ENCODE measurements around the gene PYGB. TPM values are rescaled to one million over a fixed set of nuclear protein-coding genes. Genes with fewer than 3 reads are reported as not detected.

Gene PYGB
- total and polyA plus RNA-seq, 8 donors: 17.4 to 37.2 (median 24.2) TPM

DNA sequence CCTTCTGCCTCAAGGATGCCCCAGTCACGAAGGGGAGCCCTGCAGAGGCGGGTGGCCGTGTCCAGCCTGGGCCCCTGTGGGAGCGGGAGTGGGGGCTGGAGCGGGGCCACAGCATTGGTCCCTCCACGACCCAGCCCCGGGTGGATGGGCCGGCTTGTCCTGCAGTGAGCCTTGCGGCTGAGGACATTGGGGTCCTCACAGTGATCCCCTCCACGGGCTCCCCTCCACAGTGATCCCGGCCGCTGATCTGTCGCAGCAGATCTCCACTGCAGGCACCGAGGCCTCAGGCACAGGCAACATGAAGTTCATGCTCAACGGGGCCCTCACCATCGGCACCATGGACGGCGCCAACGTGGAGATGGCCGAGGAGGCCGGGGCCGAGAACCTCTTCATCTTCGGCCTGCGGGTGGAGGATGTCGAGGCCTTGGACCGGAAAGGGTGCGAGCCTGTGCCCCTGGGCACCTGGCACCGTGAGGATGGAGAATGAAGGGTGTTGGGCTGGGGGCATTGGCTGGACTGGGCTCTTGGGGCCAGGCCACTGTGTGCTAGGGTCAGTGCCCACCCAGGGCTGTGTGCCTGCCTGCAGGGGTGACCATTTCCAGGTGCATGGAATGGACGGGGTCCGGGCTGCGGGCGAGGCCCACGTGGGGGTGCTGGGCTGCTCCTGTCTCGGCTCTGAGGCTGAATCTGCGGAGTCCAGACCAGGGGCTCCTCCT, 44.4 kb downstream of the PYGB start:
- peak in 2 of 6 donors; percentile 39 to 80 for DNase-seq
- H3K36me3 ChIP-seq: peaks cover 0 to 24% (median 0%) of the 10 kb centered on the region in 3 donors
- no peaks in the 10 kb centered on the region for H3K27me3 ChIP-seq
- H3K27ac ChIP-seq: no peak overlapping the region
- H3K4me3 ChIP-seq: no peak overlapping the region
- no peak for FAIRE-seq
- TF ChIP-seq, protein P1, sequence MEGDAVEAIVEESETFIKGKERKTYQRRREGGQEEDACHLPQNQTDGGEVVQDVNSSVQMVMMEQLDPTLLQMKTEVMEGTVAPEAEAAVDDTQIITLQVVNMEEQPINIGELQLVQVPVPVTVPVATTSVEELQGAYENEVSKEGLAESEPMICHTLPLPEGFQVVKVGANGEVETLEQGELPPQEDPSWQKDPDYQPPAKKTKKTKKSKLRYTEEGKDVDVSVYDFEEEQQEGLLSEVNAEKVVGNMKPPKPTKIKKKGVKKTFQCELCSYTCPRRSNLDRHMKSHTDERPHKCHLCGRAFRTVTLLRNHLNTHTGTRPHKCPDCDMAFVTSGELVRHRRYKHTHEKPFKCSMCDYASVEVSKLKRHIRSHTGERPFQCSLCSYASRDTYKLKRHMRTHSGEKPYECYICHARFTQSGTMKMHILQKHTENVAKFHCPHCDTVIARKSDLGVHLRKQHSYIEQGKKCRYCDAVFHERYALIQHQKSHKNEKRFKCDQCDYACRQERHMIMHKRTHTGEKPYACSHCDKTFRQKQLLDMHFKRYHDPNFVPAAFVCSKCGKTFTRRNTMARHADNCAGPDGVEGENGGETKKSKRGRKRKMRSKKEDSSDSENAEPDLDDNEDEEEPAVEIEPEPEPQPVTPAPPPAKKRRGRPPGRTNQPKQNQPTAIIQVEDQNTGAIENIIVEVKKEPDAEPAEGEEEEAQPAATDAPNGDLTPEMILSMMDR (IDR thresholded peaks at IDR 0.05): no peak
- WGBS, 2 donors: 91 to 93% methylated on average over 31 to 35 of the region's 35 CpGs
- no peak for ATAC-seq
- peaks cover 0 to 24% (median 8%) of the 10 kb centered on the region in 3 donors for H3K4me1 ChIP-seq
- intact Hi-C loops (cut with DNase I): loop anchor here in 1 of 3 donors (10.0 kb wide), 1 partner anchor 112 kb away; the partner anchor contains the start of gene GINS1
- H3K9me3 ChIP-seq: no peaks in the 10 kb centered on the region

DNA sequence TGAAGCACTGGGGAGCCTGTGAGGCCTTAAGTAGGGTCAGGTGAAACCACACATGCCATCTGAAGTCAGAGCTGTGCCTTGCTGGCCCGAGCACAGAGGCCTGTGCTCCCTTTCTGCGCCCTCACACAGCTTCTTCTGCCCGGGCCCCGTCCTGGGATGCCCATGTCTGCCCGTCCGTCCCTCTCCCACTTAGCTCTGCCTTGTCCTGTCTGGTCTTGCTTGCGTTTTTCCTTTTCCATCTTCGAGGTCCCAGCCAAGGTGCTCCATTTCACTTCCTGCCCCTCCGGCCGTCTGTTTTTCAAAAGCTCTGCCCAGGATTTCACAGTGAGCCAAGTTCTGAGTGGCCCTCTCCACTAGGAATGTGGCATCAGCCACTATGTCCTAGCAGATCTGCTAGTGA, 45.6 kb downstream of the PYGB start:
- Histone ChIP-seq H3K4me1 (peaks cover 0 to 24% (median 8%) of the 10 kb centered on the region in 3 donors), H3K27me3 (no peaks in the 10 kb centered on the region), H3K27ac (no peak overlapping the region), H3K36me3 (peaks cover 0 to 15% (median 0%) of the 10 kb centered on the region in 3 donors), H3K4me3 (no peak overlapping the region), H3K9me3 (no peaks in the 10 kb centered on the region)
- TF ChIP-seq, protein P1 (IDR thresholded peaks at IDR 0.05): no peak
- DNase-seq (no peak), FAIRE-seq (no peak), ATAC-seq (no peak)
- 78 to 84% methylated on average over 10 of the region's 10 CpGs for WGBS, 2 donors
- intact Hi-C loops (cut with DNase I): loop anchor here in 1 of 3 donors (10.0 kb wide), 1 partner anchor 111 kb away; the partner anchor contains the start of gene GINS1

DNA sequence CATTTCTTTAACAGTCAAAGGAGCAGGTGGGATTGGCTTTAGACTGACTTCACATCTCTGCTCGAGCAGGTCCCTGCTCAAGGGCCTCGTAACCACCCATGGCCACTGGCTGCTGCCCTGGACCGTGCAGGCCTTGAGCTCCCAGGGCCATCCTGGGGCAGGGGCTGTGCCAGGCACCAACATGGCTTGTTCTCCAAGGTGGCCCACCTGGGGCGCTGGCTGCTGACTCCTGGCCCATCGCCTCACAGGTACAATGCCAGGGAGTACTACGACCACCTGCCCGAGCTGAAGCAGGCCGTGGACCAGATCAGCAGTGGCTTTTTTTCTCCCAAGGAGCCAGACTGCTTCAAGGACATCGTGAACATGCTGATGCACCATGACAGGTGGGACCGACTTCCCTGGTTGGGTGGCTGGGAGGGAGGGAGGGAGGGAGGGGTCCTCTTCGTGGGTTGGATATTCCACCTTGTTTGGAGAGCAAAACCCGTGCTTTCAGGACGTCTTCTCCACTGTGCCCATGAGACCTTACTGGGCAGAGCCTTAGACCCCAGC, 46.1 kb downstream of the PYGB start:
- H3K36me3 ChIP-seq: peaks cover 0 to 10% (median 0%) of the 10 kb centered on the region in 3 donors
- H3K9me3 ChIP-seq: no peaks in the 10 kb centered on the region
- ATAC-seq (no peak), FAIRE-seq (no peak), DNase-seq (peak in 1 of 6 donors; percentile 65)
- TF ChIP-seq, protein P1 (IDR thresholded peaks at IDR 0.05): no peak
- H3K4me3 ChIP-seq: no peak overlapping the region
- peaks cover 0 to 24% (median 8%) of the 10 kb centered on the region in 3 donors for H3K4me1 ChIP-seq
- H3K27me3 ChIP-seq: no peaks in the 10 kb centered on the region
- intact Hi-C loops (cut with DNase I): loop anchor here in 1 of 3 donors (10.0 kb wide), 1 partner anchor 111 kb away; the partner anchor contains the start of gene GINS1
- WGBS, 2 donors: 79 to 84% methylated on average over 13 of the region's 13 CpGs
- no peak overlapping the region for H3K27ac ChIP-seq

DNA sequence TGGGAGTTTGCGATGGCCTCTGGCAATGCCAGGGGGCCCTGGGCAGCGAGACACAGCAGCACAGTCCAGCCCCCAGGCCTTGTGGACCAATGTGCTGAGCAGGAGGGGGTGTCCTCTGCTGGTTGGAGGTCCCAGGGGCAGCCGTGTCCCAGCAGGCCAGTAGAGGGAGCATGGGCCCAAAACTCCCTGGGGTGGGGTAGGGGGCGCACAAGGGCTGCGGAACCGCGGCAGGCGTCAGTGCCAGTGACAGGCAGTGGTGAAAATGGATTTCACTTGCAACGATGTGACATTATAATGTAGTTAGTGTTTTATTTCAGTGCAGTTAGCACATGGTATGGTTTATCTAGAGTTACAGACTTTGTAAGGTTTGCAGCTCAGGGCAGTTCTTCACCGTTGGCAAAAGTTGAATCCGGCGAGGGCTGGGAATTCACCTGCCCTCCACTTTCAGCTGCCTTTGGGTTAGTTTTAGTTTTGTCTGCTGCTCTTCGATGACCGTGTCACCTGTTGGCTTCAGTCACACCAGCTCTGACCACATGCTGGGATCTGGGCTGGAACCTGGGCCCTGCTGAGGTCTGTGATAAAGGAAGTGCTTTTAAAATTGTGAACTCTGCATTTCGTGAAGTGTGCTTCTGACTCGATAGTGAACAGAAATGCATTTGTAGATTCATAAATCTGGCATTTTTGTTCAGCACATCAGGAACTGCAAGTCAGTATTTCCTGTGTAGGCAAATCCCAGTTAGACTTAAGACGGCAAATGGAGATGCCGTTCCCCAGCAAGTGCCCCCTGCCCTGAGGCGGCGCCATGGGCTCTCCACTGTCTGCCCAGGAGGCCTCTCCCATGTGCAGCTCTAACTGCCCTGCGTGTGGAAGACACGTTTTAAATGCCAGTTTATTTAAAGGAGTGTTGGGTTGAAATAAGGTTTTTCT, 46.8 kb downstream of the PYGB start:
- no peak for FAIRE-seq
- WGBS, 2 donors: 67 to 68% methylated on average over 22 of the region's 22 CpGs
- TF ChIP-seq, protein P1 (IDR thresholded peaks at IDR 0.05): peak in 3 of 4 donors; percentile 35
- Histone ChIP-seq H3K27me3 (no peaks in the 10 kb centered on the region), H3K27ac (peak overlapping the region; percentile 28 to 60 (median 53)), H3K36me3 (peaks cover 0 to 10% (median 0%) of the 10 kb centered on the region in 3 donors), H3K4me1 (peaks cover 0 to 24% (median 8%) of the 10 kb centered on the region in 3 donors), H3K9me3 (no peaks in the 10 kb centered on the region), H3K4me3 (no peak overlapping the region)
- peak in 2 of 6 donors; percentile 45 to 67 for DNase-seq
- intact Hi-C loops (cut with DNase I): loop anchor here in 2 of 3 donors (5.0 to 10.0 kb wide), 2 partner anchors 47 to 110 kb away; partner anchors contain the start of genes GINS1 (in 1 of the 2) and PYGB (in 1 of the 2)
- ATAC-seq: peak in 3 of 4 donors; percentile 23 to 63 (median 50)

Data from pancreas (tissue), 10 donors.